Measurements from ENCODE around the gene UBQLN1. TPM values are rescaled to one million over a fixed set of nuclear protein-coding genes. Genes with fewer than 3 reads are reported as not detected.

Gene UBQLN1
- total RNA-seq, 1 experiment from 2014 or later: 56.3 TPM

GRCh38 chr9:83715794-83716193 is 8.0 kb upstream of the UBQLN1 start:
- no peak for TF ChIP-seq CTCF (IDR thresholded peaks at IDR 0.05; ENCODE audit: insufficient read depth in 1 of 2, low read depth in 1 of 2, low read length in 1 of 2, severe bottlenecking in 1 of 2, unreplicated experiment in 1 of 2)
- Mint-ChIP-seq H3K36me3 (ENCODE audit: insufficient read depth, unreplicated experiment) (no peaks in the 10 kb centered on the region), H3K9me3 (ENCODE audit: unreplicated experiment) (no peaks in the 10 kb centered on the region), H3K4me1 (ENCODE audit: low read depth, unreplicated experiment) (no peaks in the 10 kb centered on the region), H3K4me3 (ENCODE audit: unreplicated experiment) (no peak overlapping the region), H3K27me3 (ENCODE audit: insufficient read depth, unreplicated experiment) (no peaks in the 10 kb centered on the region), H3K27ac (ENCODE audit: unreplicated experiment) (no peak overlapping the region)
- intact Hi-C loops (cut with micrococcal nuclease; ENCODE audit: unreplicated experiment): no loop called here
- POLR2A ChIA-PET: no interaction called here
- no peaks in the 10 kb centered on the region for H3K27me3 ChIP-seq (replicated peaks; ENCODE audit: control insufficient read depth, insufficient read depth, low read length)
- DNase-seq: no peak
- CTCF ChIA-PET: no interaction called here
- H3K4me1 ChIP-seq: no peaks in the 10 kb centered on the region
- no peaks in the 10 kb centered on the region for H3K36me3 ChIP-seq (ENCODE audit: control insufficient read depth, insufficient read depth, low read length)
- no peaks in the 10 kb centered on the region for H3K9me3 ChIP-seq
- BruUV-seq (replicated peaks): no TSS peak
- H3K4me3 ChIP-seq (ENCODE audit: low read depth, low read length): no peak overlapping the region

DNA sequence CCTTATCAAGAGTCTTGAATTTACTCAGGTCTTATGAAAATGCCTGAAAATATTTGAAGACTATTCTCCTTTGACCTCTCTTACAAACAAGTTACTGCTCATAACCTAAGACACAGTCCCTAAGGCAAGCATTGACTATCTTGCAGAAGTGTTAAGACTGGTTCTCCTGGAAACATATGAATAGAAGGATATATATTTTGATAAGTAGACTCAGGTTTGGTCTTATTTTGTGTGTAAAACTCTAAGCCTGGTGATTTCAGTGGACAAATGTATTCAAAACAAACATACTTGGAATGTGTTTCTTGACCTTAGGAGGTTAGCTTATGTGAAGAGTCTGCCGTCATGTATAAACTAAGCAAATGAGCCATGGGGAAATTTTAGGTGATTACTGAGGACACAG is 7.5 kb upstream of the UBQLN1 start:
- H3K36me3 Mint-ChIP-seq (ENCODE audit: insufficient read depth, unreplicated experiment): no peaks in the 10 kb centered on the region
- intact Hi-C loops (cut with micrococcal nuclease; ENCODE audit: unreplicated experiment): no loop called here
- Histone ChIP-seq H3K36me3 (ENCODE audit: control insufficient read depth, insufficient read depth, low read length) (no peaks in the 10 kb centered on the region), H3K27me3 (replicated peaks; ENCODE audit: control insufficient read depth, insufficient read depth, low read length) (no peaks in the 10 kb centered on the region), H3K4me3 (ENCODE audit: low read depth, low read length) (no peak overlapping the region), H3K4me1 (no peaks in the 10 kb centered on the region), H3K9me3 (no peaks in the 10 kb centered on the region)
- H3K4me1 Mint-ChIP-seq (ENCODE audit: low read depth, unreplicated experiment): no peaks in the 10 kb centered on the region
- CTCF ChIA-PET: no interaction called here
- no TSS peak for BruUV-seq (replicated peaks)
- DNase-seq: no peak
- no peak overlapping the region for H3K27ac Mint-ChIP-seq (ENCODE audit: unreplicated experiment)
- H3K9me3 Mint-ChIP-seq (ENCODE audit: unreplicated experiment): no peaks in the 10 kb centered on the region
- no peak for TF ChIP-seq CTCF (IDR thresholded peaks at IDR 0.05; ENCODE audit: insufficient read depth in 1 of 2, low read depth in 1 of 2, low read length in 1 of 2, severe bottlenecking in 1 of 2, unreplicated experiment in 1 of 2)
- no peaks in the 10 kb centered on the region for H3K27me3 Mint-ChIP-seq (ENCODE audit: insufficient read depth, unreplicated experiment)
- H3K4me3 Mint-ChIP-seq (ENCODE audit: unreplicated experiment): no peak overlapping the region
- POLR2A ChIA-PET: no interaction called here

DNA sequence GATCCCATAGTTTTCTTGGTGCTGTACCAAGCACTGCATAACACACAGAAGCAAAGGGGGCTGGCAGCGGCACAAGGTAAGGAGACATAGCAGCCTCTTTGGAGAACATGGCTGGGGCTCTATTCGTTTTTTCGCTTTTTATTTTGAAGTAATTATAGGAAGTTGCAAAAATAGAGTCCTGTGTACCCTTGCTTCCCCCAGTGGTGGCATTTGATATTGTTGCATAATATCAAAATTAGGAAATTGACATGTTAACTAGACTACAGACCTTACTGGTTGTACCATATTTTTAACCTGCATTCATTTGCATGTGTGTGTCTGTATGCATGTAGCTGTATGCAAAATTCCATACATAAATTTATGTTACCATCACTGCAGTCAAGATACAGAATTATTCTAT is 6.6 kb upstream of the UBQLN1 start:
- Mint-ChIP-seq H3K4me3 (ENCODE audit: unreplicated experiment) (no peak overlapping the region), H3K27me3 (ENCODE audit: insufficient read depth, unreplicated experiment) (no peaks in the 10 kb centered on the region)

More for the DNA sequence above, 6.6 kb upstream of the UBQLN1 start:
- no peaks in the 10 kb centered on the region for H3K27me3 ChIP-seq (replicated peaks; ENCODE audit: control insufficient read depth, insufficient read depth, low read length)
- no TSS peak for BruUV-seq (replicated peaks)
- no peak for DNase-seq
- Mint-ChIP-seq H3K4me1 (ENCODE audit: low read depth, unreplicated experiment) (no peaks in the 10 kb centered on the region), H3K9me3 (ENCODE audit: unreplicated experiment) (no peaks in the 10 kb centered on the region), H3K27ac (ENCODE audit: unreplicated experiment) (no peak overlapping the region), H3K36me3 (ENCODE audit: insufficient read depth, unreplicated experiment) (peaks cover 3% of the 10 kb centered on the region)
- ChIA-PET POLR2A (no interaction called here), CTCF (no interaction called here)
- no peak for TF ChIP-seq CTCF (IDR thresholded peaks at IDR 0.05; ENCODE audit: insufficient read depth in 1 of 2, low read depth in 1 of 2, low read length in 1 of 2, severe bottlenecking in 1 of 2, unreplicated experiment in 1 of 2)
- intact Hi-C loops (cut with micrococcal nuclease; ENCODE audit: unreplicated experiment): no loop called here
- H3K9me3 ChIP-seq: no peaks in the 10 kb centered on the region
- H3K36me3 ChIP-seq (ENCODE audit: control insufficient read depth, insufficient read depth, low read length): no peaks in the 10 kb centered on the region
- H3K4me3 ChIP-seq (ENCODE audit: low read depth, low read length): no peak overlapping the region
- H3K4me1 ChIP-seq: no peaks in the 10 kb centered on the region

All from Caco-2 (cell line).